Regular cardiac myocyte (primary cell): ENCODE measurements around the gene SIRT1. TPM values are rescaled to one million over a fixed set of nuclear protein-coding genes. Genes with fewer than 3 reads are reported as not detected.

Experiments
- total RNA-seq: library from RNA; depleted of rRNA; stranded (reverse); fragments of >200 nt; gene quantifications from 2 replicates; pipeline ENCODE4 v1.2.3, GENCODE V29; 2014

The SIRT1 gene
- total RNA-seq: 11.6 and 12.7 TPM in 2 replicates

DNA sequence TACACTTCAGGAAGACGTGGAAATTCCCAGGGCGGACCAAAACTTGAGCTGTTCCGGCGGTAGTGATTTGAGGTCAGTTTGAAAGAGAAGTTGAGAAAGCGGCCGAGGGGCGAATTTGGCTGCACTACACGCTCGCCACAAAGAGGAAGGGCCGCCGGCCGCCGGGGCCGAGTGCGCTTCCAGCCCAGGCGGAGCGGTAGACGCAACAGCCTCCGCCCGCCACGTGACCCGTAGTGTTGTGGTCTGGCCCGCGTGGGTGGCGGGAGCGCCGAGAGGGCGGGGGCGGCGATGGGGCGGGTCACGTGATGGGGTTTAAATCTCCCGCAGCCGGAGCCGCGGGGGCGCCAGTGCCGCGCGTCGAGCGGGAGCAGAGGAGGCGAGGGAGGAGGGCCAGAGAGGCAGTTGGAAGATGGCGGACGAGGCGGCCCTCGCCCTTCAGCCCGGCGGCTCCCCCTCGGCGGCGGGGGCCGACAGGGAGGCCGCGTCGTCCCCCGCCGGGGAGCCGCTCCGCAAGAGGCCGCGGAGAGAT lies at the start of gene SIRT1:
Gene SIRT1 (plus strand): TSS at position 344 of the 529 bp plus-strand sequence. CDS start 66 bp downstream, at position 410.

GRCh38 chr10:67837541-67838314 lies 46.7 kb upstream of the SIRT1 start, which contains the start of gene DNAJC12:
Gene DNAJC12 (minus strand): TSS chr10:67838188. CDS start chr10:67838011, 177 bp downstream.

Other genes with a start within 250 kb of the SIRT1 start
- under 0.01 TPM in 1 of 2 replicates, not detected in the other for gene CTNNA3, start 188.5 kb upstream of the SIRT1 start, total RNA-seq
- gene DNAJC12, start 46.5 kb upstream of the SIRT1 start, total RNA-seq: 9.6 and 9.8 TPM in 2 replicates
- 133 and 152 TPM in 2 replicates for gene HERC4, start 190.6 kb downstream of the SIRT1 start, total RNA-seq
- 1.1 and 5.0 TPM in 2 replicates for gene MYPN, start 224.8 kb downstream of the SIRT1 start, total RNA-seq